Ovary (tissue), 9 donors: ENCODE data around the gene TFF1. TPM values are rescaled to one million over a fixed set of nuclear protein-coding genes. Genes with fewer than 3 reads are reported as not detected.

Experiments used
- DNase-seq, 5 donors: peaks; one replicate each; pipeline ENCODE4 v3.0.0-alpha.2; 2019 to 2020
- H3K27ac ChIP-seq, 2 donors: fragments of 200-600 bp; one replicate each; pipeline versions ENCODE4 v1.5.1 to v1.8.0; 2019 to 2022
- H3K27me3 ChIP-seq: fragments of 200-600 bp; one replicate; pipeline ENCODE4 v1.8.0; 2022
- H3K36me3 ChIP-seq: fragments of 200-600 bp; sonication (generic); one replicate; pipeline ENCODE4 v1.5.1; 2019
- H3K4me1 ChIP-seq: one replicate; pipeline ENCODE4 v1.8.1; 2013; ENCODE audit warnings: mild to moderate bottlenecking, moderate library complexity; ENCODE audit not compliant: insufficient read depth
- H3K4me3 ChIP-seq: fragments of 200-600 bp; sonication (generic); one replicate; pipeline ENCODE4 v1.5.1; 2017
- H3K9me3 ChIP-seq, 2 donors: fragments of 200-600 bp in 1 of 2; sonication (generic) in 1 of 2; one replicate each; pipeline versions ENCODE4 v1.5.1 to v1.8.1; 2013 to 2019; ENCODE audit warnings: mild to moderate bottlenecking in 1 of 2, moderate library complexity in 1 of 2
- CTCF ChIP-seq, 3 donors: fragments of 450-650 bp in 2 of 3; fragments of 200-600 bp in 1 of 3; IDR thresholded peaks; one replicate each; pipeline versions ENCODE4 v1.5.1 to v1.8.0; 2016 to 2022; ENCODE audit warnings: antibody characterized with exemption in 3 of 3, mild to moderate bottlenecking in 1 of 3
- EP300 ChIP-seq: sonication (generic); formaldehyde crosslinking; IDR thresholded peaks from one replicate; pipeline ENCODE4 v1.6.1; 2017; ENCODE audit warnings: antibody characterized with exemption
- POLR2A ChIP-seq: fragments of 450-650 bp; IDR thresholded peaks from one replicate; pipeline ENCODE4 v1.6.1; 2017; ENCODE audit warnings: antibody characterized with exemption, mild to moderate bottlenecking, moderate library complexity
- WGBS, 3 donors: extraction: QIAGEN DNeasy Blood & Tissue Kit in 1 of 3; methylation state at CpG; one replicate each; pipeline versions ENCODE4 v1.1.5 to v1.1.7; 2013 to 2017; 5-methylcytosine and 5-hydroxymethylcytosine counted together
- intact Hi-C, 4 donors: fragments of 100-400 bp; cut with DNase I; formaldehyde crosslinking; loops; one replicate each; pipeline versions ENCODE4 v1.11.0 to v1.15.1; 2022 to 2023
- polyA plus RNA-seq, 2 donors: library from polyadenylated mRNA; stranded (reverse); fragments of 200-250 nt in 1 of 2; fragments of 350-450 nt in 1 of 2; fragmentation: Illumina TruSeq in 1 of 2; extraction: RNeasy Lipid Tissue Mini Kit (QIAGEN cat#74804) in 1 of 2; gene quantifications; one replicate each; pipeline ENCODE4 v1.2.3, GENCODE V29; 2013 to 2014
- total RNA-seq, 7 donors: library from RNA; depleted of rRNA in 2 of 7; stranded (reverse); fragments of >200 nt in 2 of 7; fragmentation: NEBNext Ultra II Directional in 3 of 7; extraction: Animal tissue kit (Norgen Biotek cat#: 25700) in 3 of 7; gene quantifications; one replicate each; pipeline versions ENCODE4 v1.1.0 to v1.2.4, GENCODE V29; 2016 to 2023
- donor health status: DM: no; HTN: no; CAD: no; lungs with moderate emphysema.
- donor health status: DM: no; HTN: no; CAD: no.
- donor health status: Bipolar disorder and iron deficiency.
- donor health status: DM: yes; HTN: yes; CAD: no.
- donor health status: DM: no; HTN: no; CAD: no.
- donor health status: DM: yes; HTN: yes; CAD: no.

TFF1 gene
- total and polyA plus RNA-seq, 9 donors, result 1.4 TPM; not detected in 8

- no peaks in the 10 kb centered on the region for H3K36me3 ChIP-seq
- no peak for DNase-seq
- H3K27me3 ChIP-seq, result no peaks in the 10 kb centered on the region
- WGBS, 3 donors, result 87 to 94% (median 89%) methylated on average over 5 of the region's 5 CpGs
- TF ChIP-seq POLR2A, result no peak
- TF ChIP-seq CTCF (IDR thresholded peaks at IDR 0.05), result no peak
- H3K4me1 ChIP-seq, result no peaks in the 10 kb centered on the region
- no peak overlapping the region for H3K4me3 ChIP-seq
- H3K27ac ChIP-seq, result no peak overlapping the region
- no peaks in the 10 kb centered on the region for H3K9me3 ChIP-seq
- intact Hi-C loops, result no loop called here
Observed at GRCh38 chr21:42385619-42386018, 19.3 kb upstream of the TFF1 start.

GRCh38 chr21:42384989-42385388 is 18.7 kb upstream of the TFF1 start:
- H3K9me3 ChIP-seq, result no peaks in the 10 kb centered on the region
- H3K27ac ChIP-seq, result no peak overlapping the region
- DNase-seq, result no peak
- no peaks in the 10 kb centered on the region for H3K27me3 ChIP-seq
- no peaks in the 10 kb centered on the region for H3K36me3 ChIP-seq
- no peaks in the 10 kb centered on the region for H3K4me1 ChIP-seq
- 65 to 78% (median 74%) methylated on average over 2 of the region's 2 CpGs for WGBS, 3 donors
- no peak overlapping the region for H3K4me3 ChIP-seq
- TF ChIP-seq EP300 (no peak), POLR2A (no peak), CTCF (IDR thresholded peaks at IDR 0.05) (no peak)
- intact Hi-C loops, result no loop called here

GRCh38 chr21:42384156-42384945 is 18.0 kb upstream of the TFF1 start:
- H3K27ac ChIP-seq, result no peak overlapping the region
- no peak for DNase-seq

GRCh38 chr21:42383331-42383730 is 17.0 kb upstream of the TFF1 start:
- no peaks in the 10 kb centered on the region for H3K36me3 ChIP-seq
- no peak overlapping the region for H3K4me3 ChIP-seq
- TF ChIP-seq POLR2A (no peak), CTCF (IDR thresholded peaks at IDR 0.05) (no peak), EP300 (no peak)
- WGBS, 3 donors, result 75 to 81% (median 77%) methylated on average over 6 of the region's 6 CpGs
- H3K4me1 ChIP-seq, result no peaks in the 10 kb centered on the region
- H3K27me3 ChIP-seq, result no peaks in the 10 kb centered on the region
- no peak for DNase-seq
- intact Hi-C loops, result no loop called here
- H3K9me3 ChIP-seq, result no peaks in the 10 kb centered on the region
- no peak overlapping the region for H3K27ac ChIP-seq

More at GRCh38 chr21:42384156-42384945, 18.0 kb upstream of the TFF1 start:
- intact Hi-C loops, result no loop called here
- no peaks in the 10 kb centered on the region for H3K4me1 ChIP-seq
- H3K4me3 ChIP-seq, result no peak overlapping the region
- H3K9me3 ChIP-seq, result no peaks in the 10 kb centered on the region
- H3K36me3 ChIP-seq, result no peaks in the 10 kb centered on the region
- H3K27me3 ChIP-seq, result no peaks in the 10 kb centered on the region
- TF ChIP-seq EP300 (no peak), CTCF (IDR thresholded peaks at IDR 0.05) (no peak), POLR2A (no peak)
- WGBS, 3 donors, result 71 to 73% (median 73%) methylated on average over 8 of the region's 8 CpGs
